ENCODE measurements around the gene SH3BGRL2.
"Not testable (repeated sequence)": the region's sequence is repeated elsewhere in the genome, so short reads cannot be mapped to it uniquely, and the experiment has no call there.

SH3BGRL2 gene

GRCh38 chr6:79649016-79649415 is 17.9 kb downstream of the SH3BGRL2 start:
- no peak for DNase-seq (ENCODE audit: low read depth)

- no peak for DNase-seq (ENCODE audit: low read depth)
Observed at GRCh38 chr6:79650950-79651349, 19.8 kb downstream of the SH3BGRL2 start.

GRCh38 chr6:79656134-79656533 is 25.0 kb downstream of the SH3BGRL2 start:
- DNase-seq (ENCODE audit: low read depth), result no peak

- DNase-seq (ENCODE audit: low read depth), result no peak
Observed at GRCh38 chr6:79657238-79657637, 26.1 kb downstream of the SH3BGRL2 start.

- DNase-seq (ENCODE audit: low read depth), result not testable (repeated sequence)
Observed at GRCh38 chr6:79663655-79664054, 32.5 kb downstream of the SH3BGRL2 start.

- DNase-seq (ENCODE audit: low read depth), result no peak
Observed at GRCh38 chr6:79665725-79666551, 34.8 kb downstream of the SH3BGRL2 start.

GRCh38 chr6:79666634-79667033 is 35.5 kb downstream of the SH3BGRL2 start:
- DNase-seq (ENCODE audit: low read depth), result no peak

- DNase-seq (ENCODE audit: low read depth), result no peak
Observed at GRCh38 chr6:79668381-79668780, 37.3 kb downstream of the SH3BGRL2 start.

- DNase-seq (ENCODE audit: low read depth), result no peak
Observed at GRCh38 chr6:79669766-79670165, 38.6 kb downstream of the SH3BGRL2 start.

- no peak for DNase-seq (ENCODE audit: low read depth)
Observed at GRCh38 chr6:79670789-79671188, 39.7 kb downstream of the SH3BGRL2 start.

- DNase-seq (ENCODE audit: low read depth), result peak; percentile 7
Observed at GRCh38 chr6:79671600-79672266, 40.6 kb downstream of the SH3BGRL2 start.

- no peak for DNase-seq (ENCODE audit: low read depth)
Observed at GRCh38 chr6:79672631-79673111, 41.5 kb downstream of the SH3BGRL2 start.

GRCh38 chr6:79673947-79674346 is 42.8 kb downstream of the SH3BGRL2 start:
- no peak for DNase-seq (ENCODE audit: low read depth)

- DNase-seq (ENCODE audit: low read depth), result no peak
Observed at GRCh38 chr6:79676785-79677736, 45.9 kb downstream of the SH3BGRL2 start.

GRCh38 chr6:79682682-79683081 is 51.6 kb downstream of the SH3BGRL2 start:
- not testable (repeated sequence) for DNase-seq (ENCODE audit: low read depth)

GRCh38 chr6:79684876-79685275 is 53.7 kb downstream of the SH3BGRL2 start:
- no peak for DNase-seq (ENCODE audit: low read depth)

GRCh38 chr6:79686707-79687309 is 55.7 kb downstream of the SH3BGRL2 start:
- DNase-seq (ENCODE audit: low read depth), result no peak

GRCh38 chr6:79687759-79688158 is 56.6 kb downstream of the SH3BGRL2 start:
- DNase-seq (ENCODE audit: low read depth), result no peak

GRCh38 chr6:79694156-79694555 is 63.0 kb downstream of the SH3BGRL2 start:
- peak; percentile 11 for DNase-seq (ENCODE audit: low read depth)

GRCh38 chr6:79694623-79695343 is 63.7 kb downstream of the SH3BGRL2 start:
- no peak for DNase-seq (ENCODE audit: low read depth)

- no peak for DNase-seq (ENCODE audit: low read depth)
Observed at GRCh38 chr6:79697430-79697829, 66.3 kb downstream of the SH3BGRL2 start.

Measured in stromal cell of bone marrow (primary cell).